ENCODE data around the gene TBX5.

Gene TBX5

GRCh38 chr12:114430306-114430705 lies 24.4 kb upstream of the TBX5 start:
- DNase-seq (ENCODE audit: low read depth in 2 of 2): no peak

GRCh38 chr12:114425031-114425626 lies 19.2 kb upstream of the TBX5 start:
- no peak for DNase-seq (ENCODE audit: low read depth in 2 of 2)

- DNase-seq (ENCODE audit: low read depth in 2 of 2): no peak
Observed at GRCh38 chr12:114420944-114421335, 15.0 kb upstream of the TBX5 start.

- no peak for DNase-seq (ENCODE audit: low read depth in 2 of 2)
Observed at GRCh38 chr12:114420182-114420943, 14.4 kb upstream of the TBX5 start.

- no peak for DNase-seq (ENCODE audit: low read depth in 2 of 2)
Observed at GRCh38 chr12:114416028-114416427, 10.1 kb upstream of the TBX5 start.

- DNase-seq (ENCODE audit: low read depth in 2 of 2): no peak
Observed at GRCh38 chr12:114415525-114415868, 9.6 kb upstream of the TBX5 start.

GRCh38 chr12:114414866-114415524 lies 9.1 kb upstream of the TBX5 start:
- no peak for DNase-seq (ENCODE audit: low read depth in 2 of 2)

GRCh38 chr12:114414031-114414865 lies 8.3 kb upstream of the TBX5 start:
- DNase-seq (ENCODE audit: low read depth in 2 of 2): no peak

GRCh38 chr12:114412825-114413749 lies 7.1 kb upstream of the TBX5 start:
- no peak for DNase-seq (ENCODE audit: low read depth in 2 of 2)

GRCh38 chr12:114412307-114412706 lies 6.4 kb upstream of the TBX5 start:
- no peak for DNase-seq (ENCODE audit: low read depth in 2 of 2)

GRCh38 chr12:114411071-114411837 lies 5.3 kb upstream of the TBX5 start:
- DNase-seq (ENCODE audit: low read depth in 2 of 2): no peak

GRCh38 chr12:114409852-114410600 lies 4.1 kb upstream of the TBX5 start:
- DNase-seq (ENCODE audit: low read depth in 2 of 2): no peak

GRCh38 chr12:114408886-114409851 lies 3.2 kb upstream of the TBX5 start:
- no peak for DNase-seq (ENCODE audit: low read depth in 2 of 2)

GRCh38 chr12:114408471-114408885 lies 2.5 kb upstream of the TBX5 start:
- no peak for DNase-seq (ENCODE audit: low read depth in 2 of 2)

- DNase-seq (ENCODE audit: low read depth in 2 of 2): no peak
Observed at GRCh38 chr12:114407842-114408411, 2.0 kb upstream of the TBX5 start.

GRCh38 chr12:114406984-114407841 lies 1.3 kb upstream of the TBX5 start:
- DNase-seq (ENCODE audit: low read depth in 2 of 2): no peak

GRCh38 chr12:114406316-114406983 lies 506 bp upstream of the TBX5 start:
- DNase-seq (ENCODE audit: low read depth in 2 of 2): no peak
